H1 (cell line): ENCODE measurements around the gene MED23. TPM values are rescaled to one million over a fixed set of nuclear protein-coding genes. Genes with fewer than 3 reads are reported as not detected.

Experiments used
- CTCF ChIA-PET: fragments of 300-600 bp; sonication (Branson Sonifier 250); formaldehyde crosslinking; loops from one replicate; lab custom pipeline; 2021; ENCODE audit not compliant: partially characterized antibody; lab: Charles Lee
- POLR2A ChIA-PET: fragments of 300-600 bp; sonication (Branson Sonifier 250); formaldehyde crosslinking; loops from one replicate; lab custom pipeline; 2021; ENCODE audit warnings: inconsistent platforms; ENCODE audit not compliant: partially characterized antibody; lab: Charles Lee
- DNase-seq, 2 experiments: peaks; one replicate each; pipeline versions ENCODE4 v3.0.0 to v3.0.0-alpha.2; 2010 to 2022; ENCODE audit warnings: low spot score in 2 of 2, low read depth in 1 of 2, mixed read lengths in 1 of 2
- FAIRE-seq: peaks from 2 replicates; lab custom pipeline; 2011; peaks lifted over from hg19 to GRCh38; lab: Jason Lieb, UNC
- H2AFZ ChIP-seq: 2 replicates; pipeline ENCODE4 v1.8.1; 2012; ENCODE audit warnings: low read length, inconsistent platforms
- H2AK5ac ChIP-seq: 2 replicates; pipeline ENCODE4 v1.6.1; 2013; ENCODE audit warnings: low read depth, low read length
- H2BK120ac ChIP-seq: replicated peaks from 2 replicates; pipeline ENCODE3; 2013; ENCODE audit warnings: low read depth, low read length, inconsistent platforms
- H2BK12ac ChIP-seq: 2 replicates; pipeline ENCODE4 v1.6.1; 2013; ENCODE audit warnings: low read depth, low read length
- H2BK15ac ChIP-seq: 2 replicates; pipeline ENCODE4 v1.6.1; 2013; ENCODE audit warnings: low read length
- H2BK20ac ChIP-seq: 2 replicates; pipeline ENCODE4 v1.6.1; 2013; ENCODE audit warnings: low read length
- H2BK5ac ChIP-seq: 2 replicates; pipeline ENCODE4 v1.6.1; 2013; ENCODE audit warnings: low read depth, low read length
- H3K14ac ChIP-seq: 2 replicates; pipeline ENCODE4 v1.6.1; 2013; ENCODE audit warnings: inconsistent platforms; ENCODE audit not compliant: insufficient read length
- H3K18ac ChIP-seq: 2 replicates; pipeline ENCODE4 v1.6.1; 2013; ENCODE audit warnings: low read length; ENCODE audit errors: extremely low read depth
- H3K23ac ChIP-seq: 2 replicates; pipeline ENCODE4 v1.6.1; 2013; ENCODE audit warnings: inconsistent platforms; ENCODE audit not compliant: insufficient read length
- H3K23me2 ChIP-seq: 2 replicates; pipeline ENCODE4 v1.6.1; 2013; ENCODE audit warnings: low read depth, low read length
- H3K27ac ChIP-seq: 2 replicates; pipeline ENCODE4 v1.6.1; 2011; ENCODE audit warnings: low read depth, low read length, inconsistent platforms
- H3K27me3 ChIP-seq, 4 experiments: replicated peaks in 1 of 4; 1 replicate in 1 of 4; 2 replicates in 3 of 4; pipeline versions ENCODE4 v1.6.1 to v1.8.1; 2011 to 2013; ENCODE audit warnings: low read length in 3 of 4, mild to moderate bottlenecking in 3 of 4, inconsistent platforms in 2 of 4, mixed read lengths in 2 of 4, moderate library complexity in 1 of 4; ENCODE audit not compliant: control insufficient read depth in 3 of 4, insufficient read depth in 3 of 4; ENCODE audit errors: extremely low read depth in 1 of 4
- H3K36me3 ChIP-seq, 4 experiments: 2 replicates each; pipeline versions ENCODE4 v1.6.1 to v1.8.1; 2011 to 2013; ENCODE audit warnings: mild to moderate bottlenecking in 4 of 4, low read length in 3 of 4, moderate library complexity in 2 of 4, control low read depth in 1 of 4, inconsistent platforms in 1 of 4; ENCODE audit not compliant: insufficient read depth in 4 of 4, control insufficient read depth in 2 of 4
- H3K4ac ChIP-seq: replicated peaks from 2 replicates; pipeline ENCODE3; 2013; ENCODE audit warnings: low read length, low read depth, mixed read lengths, inconsistent platforms; ENCODE audit not compliant: insufficient read length
- H3K4me1 ChIP-seq, 4 experiments: replicated peaks in 1 of 4; 1 replicate in 1 of 4; 2 replicates in 3 of 4; pipeline versions ENCODE4 v1.6.1 to v1.8.1; 2011 to 2013; ENCODE audit warnings: low read length in 3 of 4, inconsistent platforms in 2 of 4, mixed read lengths in 1 of 4; ENCODE audit not compliant: insufficient read depth in 4 of 4, control insufficient read depth in 3 of 4
- H3K4me2 ChIP-seq, 2 experiments: 2 replicates each; pipeline versions ENCODE4 v1.6.1 to v1.8.1; 2011 to 2013; ENCODE audit warnings: low read depth in 2 of 2, low read length in 2 of 2, control low read depth in 1 of 2, inconsistent platforms in 1 of 2, mild to moderate bottlenecking in 1 of 2; ENCODE audit not compliant: insufficient read depth in 1 of 2
- H3K4me3 ChIP-seq, 4 experiments: fragments of 200-600, 300-600 bp in 1 of 4; sonication (generic), shearing (Covaris generic), sonication (Bioruptor Twin) in 1 of 4; 2 replicates each; pipeline versions ENCODE4 v1.5.1 to v1.8.1; 2011 to 2016; ENCODE audit warnings: low read length in 4 of 4, low read depth in 3 of 4, control low read depth in 2 of 4, inconsistent platforms in 2 of 4, mild to moderate bottlenecking in 2 of 4, mixed read lengths in 1 of 4, moderate library complexity in 1 of 4; ENCODE audit not compliant: insufficient read depth in 2 of 4; ENCODE audit errors: extremely low read depth in 1 of 4
- H3K56ac ChIP-seq: replicated peaks from 2 replicates; pipeline ENCODE3; 2013; ENCODE audit warnings: low read depth, mild to moderate bottlenecking, mixed read lengths, low read length, inconsistent platforms; ENCODE audit not compliant: insufficient read length
- H3K79me1 ChIP-seq: 2 replicates; pipeline ENCODE4 v1.6.1; 2013; ENCODE audit warnings: low read depth, low read length, control low read depth
- H3K79me2 ChIP-seq, 2 experiments: 2 replicates each; pipeline versions ENCODE4 v1.6.1 to v1.8.1; 2012 to 2013; ENCODE audit warnings: low read length in 2 of 2, mild to moderate bottlenecking in 2 of 2, inconsistent platforms in 1 of 2; ENCODE audit not compliant: insufficient read depth in 2 of 2, control insufficient read depth in 1 of 2
- H3K9ac ChIP-seq, 4 experiments: replicated peaks in 1 of 4; 1 replicate in 1 of 4; 2 replicates in 3 of 4; pipeline versions ENCODE4 v1.6.1 to v1.8.1; 2011 to 2013; ENCODE audit warnings: low read depth in 3 of 4, low read length in 3 of 4, control low read depth in 2 of 4, mild to moderate bottlenecking in 2 of 4, moderate library complexity in 2 of 4, inconsistent platforms in 1 of 4; ENCODE audit errors: extremely low read depth in 1 of 4
- H3K9me3 ChIP-seq, 2 experiments: 2 replicates each; pipeline versions ENCODE4 v1.6.1 to v1.8.1; 2012 to 2013; ENCODE audit warnings: mild to moderate bottlenecking in 2 of 2, moderate library complexity in 2 of 2, control low read depth in 1 of 2, inconsistent platforms in 1 of 2, low read depth in 1 of 2, low read length in 1 of 2, mixed read lengths in 1 of 2; ENCODE audit not compliant: insufficient read depth in 2 of 2
- H4K20me1 ChIP-seq, 2 experiments: replicated peaks in 1 of 2; 2 replicates each; pipeline versions ENCODE3 to v1.8.1; 2011 to 2013; ENCODE audit warnings: inconsistent platforms in 2 of 2, low read length in 2 of 2, mild to moderate bottlenecking in 1 of 2; ENCODE audit not compliant: insufficient read depth in 2 of 2, control insufficient read depth in 1 of 2
- H4K5ac ChIP-seq: 2 replicates; pipeline ENCODE4 v1.6.1; 2013; ENCODE audit warnings: low read length, low read depth, mixed read lengths, inconsistent platforms; ENCODE audit not compliant: insufficient read length
- H4K8ac ChIP-seq: 2 replicates; pipeline ENCODE4 v1.8.0; 2013; ENCODE audit warnings: mild to moderate bottlenecking, moderate library complexity, low read length, inconsistent platforms; ENCODE audit not compliant: insufficient read depth; ENCODE audit errors: extremely low read depth
- H4K91ac ChIP-seq: replicated peaks from 2 replicates; pipeline ENCODE3; 2013; ENCODE audit warnings: low read length, mixed read lengths, inconsistent platforms; ENCODE audit not compliant: insufficient read length
- CHD2 ChIP-seq: IDR thresholded peaks from 2 replicates; pipeline ENCODE4 v1.6.1; 2012; ENCODE audit warnings: low read length, improper control_type of control experiment
- EP300 ChIP-seq, 2 experiments: IDR thresholded peaks; 1 replicate in 1 of 2; 2 replicates in 1 of 2; pipeline ENCODE4 v1.6.1; 2011 to 2012; ENCODE audit warnings: low read depth in 2 of 2, low read length in 2 of 2, mild to moderate bottlenecking in 2 of 2, borderline replicate concordance in 1 of 2, inconsistent platforms in 1 of 2, moderate library complexity in 1 of 2
- GTF2F1 ChIP-seq: IDR thresholded peaks from 2 replicates; pipeline ENCODE4 v1.6.1; 2012; ENCODE audit warnings: low read depth, low read length, improper control_type of control experiment, borderline replicate concordance
- POLR2AphosphoS5 ChIP-seq: IDR thresholded peaks from 2 replicates; pipeline ENCODE4 v1.6.1; 2011; ENCODE audit warnings: low read depth, low read length
- SAP30 ChIP-seq: fragments of 300-600 bp; sonication (generic); IDR thresholded peaks from 2 replicates; pipeline ENCODE4 v1.7.1; 2012; ENCODE audit warnings: low read length, moderate library complexity, mild to moderate bottlenecking, inconsistent platforms; ENCODE audit not compliant: insufficient read depth, insufficient replicate concordance
- SIRT6 ChIP-seq: IDR thresholded peaks from one replicate; pipeline ENCODE4 v1.7.1; 2012; ENCODE audit warnings: low read length, inconsistent platforms
- SUZ12 ChIP-seq: fragments of 200-600 bp; sonication (generic); IDR thresholded peaks from 2 replicates; pipeline ENCODE4 v1.6.1; 2012; ENCODE audit warnings: mild to moderate bottlenecking, inconsistent platforms, low read length, moderate library complexity, mixed read lengths
- polyA plus RNA-seq, 7 experiments: library from polyadenylated mRNA; depleted of rRNA in 3 of 7; stranded (reverse) in 5 of 7; unstranded in 2 of 7; fragments of >200 nt in 5 of 7; fragments of 200-250 nt in 2 of 7; gene quantifications; 1 replicate in 5 of 7; 2 replicates in 1 of 7; 4 replicates in 1 of 7; pipeline versions ENCODE4 v1.2.1 to v1.2.3, GENCODE V29; 2011 to 2013; ENCODE audit warnings: missing spikeins in 2 of 7, mixed read lengths in 2 of 7
- total RNA-seq: library from RNA; stranded (reverse); fragmentation: NEBNext Ultra II Directional; extraction: Animal tissue kit (Norgen Biotek cat#: 25700); gene quantifications from 2 replicates; pipeline ENCODE4 v1.2.1, GENCODE V29; 2021

Gene MED23
- total and polyA plus RNA-seq, 2 of the 8 experiments (the other 6 are each of a cell fraction or from before 2014, with no cell fraction given): 10.5 to 13.0 TPM

- H3K23me2 ChIP-seq: no peaks in the 10 kb centered on the region
- H2BK12ac ChIP-seq: no peak overlapping the region
- no peaks in the 10 kb centered on the region for H3K79me1 ChIP-seq
- no peak overlapping the region for H4K5ac ChIP-seq
- H3K9me3 ChIP-seq: no peaks in the 10 kb centered on the region
- H3K4me2 ChIP-seq: no peak overlapping the region
- H4K8ac ChIP-seq: no peak overlapping the region
- H3K23ac ChIP-seq: no peak overlapping the region
- FAIRE-seq (no peak), DNase-seq (no peak)
- H2AK5ac ChIP-seq: no peak overlapping the region
- H2BK15ac ChIP-seq: no peak overlapping the region
- H3K4me3 ChIP-seq: no peak overlapping the region
- no peak overlapping the region for H3K4ac ChIP-seq
- no peak overlapping the region for H2BK120ac ChIP-seq
- H3K79me2 ChIP-seq: no peaks in the 10 kb centered on the region
- no peak overlapping the region for H3K27ac ChIP-seq
- ChIA-PET POLR2A (no interaction called here), CTCF (interaction anchor here (1.4 to 1.6 kb wide), 2 partner anchors 15 to 24 kb away, joined by 3 to 4 read pairs; partner anchors contain the start of genes ENPP3 and MED23)
- H2BK5ac ChIP-seq: no peak overlapping the region
- H2BK20ac ChIP-seq: no peak overlapping the region
- H4K91ac ChIP-seq: no peak overlapping the region
- H3K9ac ChIP-seq: no peak overlapping the region
- H3K4me1 ChIP-seq: no peaks in the 10 kb centered on the region
- H3K14ac ChIP-seq: no peak overlapping the region
- no peaks in the 10 kb centered on the region for H4K20me1 ChIP-seq
- H2AFZ ChIP-seq: no peak overlapping the region
- no peaks in the 10 kb centered on the region for H3K36me3 ChIP-seq
- H3K18ac ChIP-seq: no peak overlapping the region
- no peak overlapping the region for H3K56ac ChIP-seq
- H3K27me3 ChIP-seq: no peaks in the 10 kb centered on the region; a peak in 1 of 7 replicates
- TF ChIP-seq SIRT6 (no peak), GTF2F1 (no peak), SAP30 (no peak), CHD2 (no peak), POLR2AphosphoS5 (no peak), SUZ12 (no peak), EP300 (IDR thresholded peaks at IDR 0.05; ENCODE audit: borderline replicate concordance in 1 of 2, low read depth in 2 of 2, low read length in 2 of 2) (no peak)
Measured at GRCh38 chr6:131651782-131652181, 23.7 kb upstream of the MED23 start.
